ENCODE measurements around the gene SMIM7. TPM values are rescaled to one million over a fixed set of nuclear protein-coding genes. Genes with fewer than 3 reads are reported as not detected.

SMIM7 gene
- total RNA-seq, 1 experiment from 2014 or later, result 77.6 TPM

DNA sequence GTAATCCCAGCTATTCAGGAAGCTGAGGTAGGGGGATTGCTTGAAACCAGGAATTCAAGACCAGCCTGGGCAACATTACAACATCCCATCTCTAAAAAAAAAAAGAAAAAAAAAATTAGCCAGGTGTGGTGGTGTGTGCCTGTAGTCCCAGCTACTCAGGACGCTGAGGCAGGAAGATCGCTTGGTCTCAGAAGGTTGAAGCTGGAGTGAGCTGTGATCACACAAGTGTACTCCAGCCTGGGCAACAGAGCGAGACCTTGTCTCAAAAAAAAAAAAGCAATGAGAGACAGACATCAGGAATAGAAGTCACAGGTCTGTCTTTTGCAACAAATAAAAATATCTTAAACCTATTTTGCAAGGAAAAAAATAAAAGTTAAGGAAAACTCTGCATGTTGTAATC, 24.3 kb upstream of the SMIM7 start:
- Mint-ChIP-seq H3K4me1 (no peaks in the 10 kb centered on the region), H3K4me3 (no peak overlapping the region), H3K36me3 (ENCODE audit: insufficient read depth in 1 of 3, low read depth in 3 of 3) (peaks cover 9 to 23% (median 16%) of the 10 kb centered on the region in 3 experiments; a peak in 6 of 7 replicates), H3K9me3 (no peaks in the 10 kb centered on the region), H3K27ac (no peak overlapping the region), H3K27me3 (ENCODE audit: low read depth) (no peaks in the 10 kb centered on the region; the same call in 1 of the 2 replicates)
- no peak for DNase-seq
- no peaks in the 10 kb centered on the region for H3K4me1 ChIP-seq (ENCODE audit: insufficient read depth, low read length)
- TF ChIP-seq, protein P1, sequence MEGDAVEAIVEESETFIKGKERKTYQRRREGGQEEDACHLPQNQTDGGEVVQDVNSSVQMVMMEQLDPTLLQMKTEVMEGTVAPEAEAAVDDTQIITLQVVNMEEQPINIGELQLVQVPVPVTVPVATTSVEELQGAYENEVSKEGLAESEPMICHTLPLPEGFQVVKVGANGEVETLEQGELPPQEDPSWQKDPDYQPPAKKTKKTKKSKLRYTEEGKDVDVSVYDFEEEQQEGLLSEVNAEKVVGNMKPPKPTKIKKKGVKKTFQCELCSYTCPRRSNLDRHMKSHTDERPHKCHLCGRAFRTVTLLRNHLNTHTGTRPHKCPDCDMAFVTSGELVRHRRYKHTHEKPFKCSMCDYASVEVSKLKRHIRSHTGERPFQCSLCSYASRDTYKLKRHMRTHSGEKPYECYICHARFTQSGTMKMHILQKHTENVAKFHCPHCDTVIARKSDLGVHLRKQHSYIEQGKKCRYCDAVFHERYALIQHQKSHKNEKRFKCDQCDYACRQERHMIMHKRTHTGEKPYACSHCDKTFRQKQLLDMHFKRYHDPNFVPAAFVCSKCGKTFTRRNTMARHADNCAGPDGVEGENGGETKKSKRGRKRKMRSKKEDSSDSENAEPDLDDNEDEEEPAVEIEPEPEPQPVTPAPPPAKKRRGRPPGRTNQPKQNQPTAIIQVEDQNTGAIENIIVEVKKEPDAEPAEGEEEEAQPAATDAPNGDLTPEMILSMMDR (conservative IDR thresholded peaks at IDR 0.05), result no peak
- H3K79me1 ChIP-seq (ENCODE audit: insufficient read depth, low read depth, low read length, poor library complexity, severe bottlenecking), result no peaks in the 10 kb centered on the region
- no peak overlapping the region for H4K5ac ChIP-seq (ENCODE audit: insufficient read length, low read depth, low read length)
- no peaks in the 10 kb centered on the region for H3K9me3 ChIP-seq (ENCODE audit: control insufficient read depth, low read depth, low read length)
- no peaks in the 10 kb centered on the region for H3K23me2 ChIP-seq (ENCODE audit: insufficient read length, low read depth, low read length, poor library complexity, severe bottlenecking)
- H4K20me1 ChIP-seq (ENCODE audit: control insufficient read depth, insufficient read depth, insufficient read length), result no peaks in the 10 kb centered on the region
- H4K8ac ChIP-seq (replicated peaks; ENCODE audit: insufficient read length, low read depth, low read length), result no peak overlapping the region
- H2AK5ac ChIP-seq (ENCODE audit: insufficient read length, low read length), result no peak overlapping the region
- no peak overlapping the region for H2BK15ac ChIP-seq (ENCODE audit: low read depth, low read length)
- no peak overlapping the region for H3K27ac ChIP-seq (ENCODE audit: insufficient read length, low read depth, low read length)
- no peak overlapping the region for H3K56ac ChIP-seq (ENCODE audit: insufficient read length, low read depth, low read length)
- no peak overlapping the region for H3K4ac ChIP-seq (ENCODE audit: low read depth, low read length)
- no peak overlapping the region for H4K91ac ChIP-seq (ENCODE audit: insufficient read length, low read depth, low read length)
- no peak overlapping the region for H3T11ph ChIP-seq (ENCODE audit: low read length)
- no peak overlapping the region for H2AFZ ChIP-seq (ENCODE audit: low read length)
- no peak overlapping the region for H3K9ac ChIP-seq (ENCODE audit: extremely low read depth, insufficient read length, low read length)
- no peak overlapping the region for H3K4me2 ChIP-seq (ENCODE audit: insufficient read depth, insufficient read length, low read length)
- no peaks in the 10 kb centered on the region for H3K27me3 ChIP-seq (ENCODE audit: insufficient read depth, low read length)
- H2BK5ac ChIP-seq (ENCODE audit: insufficient read length, low read length), result no peak overlapping the region
- H2BK12ac ChIP-seq (ENCODE audit: insufficient read length, low read depth, low read length), result no peak overlapping the region
- H3K23ac ChIP-seq (ENCODE audit: insufficient read length, low read depth, low read length), result no peak overlapping the region
- H3K18ac ChIP-seq (ENCODE audit: insufficient read length, low read depth, low read length), result no peak overlapping the region
- no peak overlapping the region for H2BK20ac ChIP-seq (ENCODE audit: low read depth, low read length, poor library complexity, severe bottlenecking)
- H2BK120ac ChIP-seq (ENCODE audit: low read depth, low read length, poor library complexity, severe bottlenecking), result no peak overlapping the region
- H3K79me2 ChIP-seq (ENCODE audit: insufficient read depth, low read length), result no peaks in the 10 kb centered on the region
- no peak overlapping the region for H3K14ac ChIP-seq (ENCODE audit: insufficient read depth, low read length)
- WGBS (ENCODE audit: extremely low coverage, insufficient read length, low lambda C conversion rate), result no CpG with 5 or more reads among the region's 3 CpGs

All from H9 (cell line).